ENCODE results near the gene POLA1.

The POLA1 gene

DNA sequence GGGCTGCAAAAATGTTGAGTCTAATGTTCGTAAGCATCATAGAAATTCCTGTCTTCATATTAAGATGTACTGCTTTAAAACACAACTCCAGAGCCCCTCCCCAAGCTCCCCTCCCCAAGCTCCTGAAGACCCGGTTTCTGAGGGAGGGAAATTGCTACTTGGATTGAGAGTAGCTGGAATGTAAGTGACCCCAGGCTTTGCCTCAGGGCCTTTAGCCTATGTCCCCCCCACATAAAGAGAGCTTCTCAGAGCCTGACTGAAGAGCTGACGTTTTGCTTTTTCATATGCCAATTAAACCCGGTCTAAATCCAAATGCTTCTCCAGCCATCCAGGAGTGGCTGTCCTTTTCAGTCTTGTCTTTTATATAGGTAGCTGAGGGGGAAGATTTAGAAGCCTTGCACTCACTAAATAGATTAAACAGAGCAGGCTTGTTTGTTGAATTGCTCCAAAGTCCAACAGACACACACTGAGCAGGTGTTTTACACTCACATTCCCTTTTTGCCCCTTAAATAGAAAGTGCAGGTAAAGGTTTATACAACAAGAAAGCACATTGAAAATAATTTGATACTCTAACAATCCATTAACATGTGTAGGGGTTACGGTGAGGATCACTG lies 302.5 kb downstream of the POLA1 start:
- no peak overlapping the region for H3K9ac ChIP-seq (ENCODE audit: low read length)
- no peaks in the 10 kb centered on the region for H3K27me3 ChIP-seq (ENCODE audit: insufficient read depth, low read length, poor library complexity)
- no peak overlapping the region for H2AK5ac ChIP-seq (ENCODE audit: low read length)
- no peak overlapping the region for H3K18ac ChIP-seq (ENCODE audit: low read length)
- no peaks in the 10 kb centered on the region for H3K36me3 ChIP-seq (ENCODE audit: control insufficient read depth, insufficient read depth, low read length)
- no peak overlapping the region for H4K8ac ChIP-seq (ENCODE audit: low read depth, low read length)
- no peak overlapping the region for H2BK5ac ChIP-seq (ENCODE audit: low read length)
- no peak for DNase-seq
- H2BK120ac ChIP-seq (ENCODE audit: low read depth, low read length): no peak overlapping the region
- H3K27ac ChIP-seq (ENCODE audit: low read depth, low read length): no peak overlapping the region
- H3K4ac ChIP-seq (ENCODE audit: low read depth, low read length): no peak overlapping the region
- WGBS (ENCODE audit: extremely low coverage, insufficient coverage, low lambda C conversion rate): no CpG with 5 or more reads among the region's 5 CpGs
- H4K5ac ChIP-seq (ENCODE audit: low read length): no peak overlapping the region
- no peaks in the 10 kb centered on the region for H3K79me2 ChIP-seq (ENCODE audit: control insufficient read depth, insufficient read depth, low read length)
- no peaks in the 10 kb centered on the region for H3K4me1 ChIP-seq (ENCODE audit: control insufficient read depth, low read depth, low read length)
- H3K56ac ChIP-seq (ENCODE audit: low read length): no peak overlapping the region
- H3K23ac ChIP-seq (ENCODE audit: low read length): no peak overlapping the region
- no peaks in the 10 kb centered on the region for H3K79me1 ChIP-seq (ENCODE audit: low read length)
- no peak overlapping the region for H3K4me3 ChIP-seq (ENCODE audit: low read length)
- H3K4me2 ChIP-seq (ENCODE audit: low read length): no peak overlapping the region
- H2BK15ac ChIP-seq (replicated peaks; ENCODE audit: low read depth): no peak overlapping the region

DNA sequence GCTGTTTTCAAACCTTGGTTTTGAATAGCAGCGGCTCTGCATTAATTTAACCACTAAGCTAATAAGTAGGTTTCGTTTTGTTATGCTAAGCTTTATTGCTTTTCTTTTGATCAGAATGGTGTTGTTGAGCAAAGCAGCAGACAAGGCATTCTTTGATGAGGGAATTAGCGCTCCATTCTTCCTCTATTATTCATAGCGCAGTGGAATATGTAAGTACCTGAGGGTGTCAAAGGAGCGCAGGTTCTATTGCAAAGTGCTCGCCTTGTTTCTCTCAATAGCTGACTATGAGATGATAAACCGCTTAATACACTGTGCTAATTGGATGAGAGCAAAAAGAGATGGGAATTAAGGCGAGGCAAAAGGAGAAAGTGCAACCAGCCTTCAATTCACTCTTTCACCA lies 305.8 kb downstream of the POLA1 start:
- Histone ChIP-seq H3K23ac (ENCODE audit: low read length) (no peak overlapping the region), H4K8ac (ENCODE audit: low read depth, low read length) (no peak overlapping the region), H2BK120ac (ENCODE audit: low read depth, low read length) (no peak overlapping the region), H4K5ac (ENCODE audit: low read length) (no peak overlapping the region), H3K18ac (ENCODE audit: low read length) (no peak overlapping the region), H3K79me2 (ENCODE audit: control insufficient read depth, insufficient read depth, low read length) (no peaks in the 10 kb centered on the region), H3K56ac (ENCODE audit: low read length) (no peak overlapping the region), H3K4me3 (ENCODE audit: low read length) (no peak overlapping the region), H2AK5ac (ENCODE audit: low read length) (no peak overlapping the region), H3K27me3 (ENCODE audit: insufficient read depth, low read length, poor library complexity) (peaks cover 2% of the 10 kb centered on the region), H2BK5ac (ENCODE audit: low read length) (no peak overlapping the region), H3K4me2 (ENCODE audit: low read length) (no peak overlapping the region), H3K4ac (ENCODE audit: low read depth, low read length) (no peak overlapping the region), H3K4me1 (ENCODE audit: control insufficient read depth, low read depth, low read length) (no peaks in the 10 kb centered on the region), H3K36me3 (ENCODE audit: control insufficient read depth, insufficient read depth, low read length) (no peaks in the 10 kb centered on the region), H3K79me1 (ENCODE audit: low read length) (no peaks in the 10 kb centered on the region), H3K27ac (ENCODE audit: low read depth, low read length) (no peak overlapping the region), H2BK15ac (replicated peaks; ENCODE audit: low read depth) (no peak overlapping the region), H3K9ac (ENCODE audit: low read length) (no peak overlapping the region)
- WGBS (ENCODE audit: extremely low coverage, insufficient coverage, low lambda C conversion rate): no CpG with 5 or more reads among the region's 8 CpGs
- DNase-seq: no peak

DNA sequence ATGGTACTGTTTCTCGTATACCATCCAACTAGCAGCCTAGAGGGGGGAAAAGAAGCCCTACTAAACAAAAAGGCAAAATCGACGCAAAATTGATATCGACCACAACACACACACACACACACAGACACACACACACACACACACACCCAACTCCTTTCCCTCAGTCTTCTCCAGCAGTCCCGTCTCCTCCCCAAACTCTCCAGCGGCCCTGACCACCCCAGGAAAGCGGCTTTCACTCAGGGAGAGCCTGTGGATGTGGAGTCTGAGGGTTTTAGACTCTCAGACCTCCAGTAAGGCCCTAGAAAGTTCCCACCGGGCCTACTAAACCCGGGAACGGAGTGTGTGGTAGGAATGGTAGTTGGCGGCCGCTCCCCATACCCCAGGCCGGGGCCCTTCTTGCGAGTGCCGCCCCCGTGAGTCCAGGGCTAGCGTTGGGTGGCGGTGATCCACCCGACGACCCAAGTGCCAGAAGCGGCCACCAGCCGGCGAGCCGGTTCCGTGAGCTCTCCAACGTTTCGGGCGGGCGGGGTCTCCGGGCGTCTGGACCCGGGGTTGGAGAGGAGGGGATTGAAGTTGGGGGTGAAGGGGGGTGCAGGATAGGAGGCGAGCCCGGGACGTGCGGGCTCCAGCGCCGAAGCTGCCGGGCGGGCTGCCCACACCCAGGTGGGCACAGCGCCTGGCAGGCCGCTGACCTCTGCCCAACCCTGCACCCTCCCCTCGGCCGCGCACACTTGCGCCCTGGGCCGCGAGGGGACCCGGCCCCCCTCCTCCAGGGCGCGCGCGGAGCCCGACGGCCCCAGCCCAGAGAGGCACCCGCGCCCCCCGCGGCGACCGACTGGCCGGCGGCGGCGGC lies 308.3 kb downstream of the POLA1 start:
- Histone ChIP-seq H2BK15ac (replicated peaks; ENCODE audit: low read depth) (no peak overlapping the region), H3K4me2 (ENCODE audit: low read length) (no peak overlapping the region), H3K79me2 (ENCODE audit: control insufficient read depth, insufficient read depth, low read length) (no peaks in the 10 kb centered on the region), H3K23ac (ENCODE audit: low read length) (no peak overlapping the region), H3K4me3 (ENCODE audit: low read length) (no peak overlapping the region), H3K27me3 (ENCODE audit: insufficient read depth, low read length, poor library complexity) (peaks cover 27% of the 10 kb centered on the region), H2BK120ac (ENCODE audit: low read depth, low read length) (no peak overlapping the region), H3K18ac (ENCODE audit: low read length) (no peak overlapping the region), H3K4ac (ENCODE audit: low read depth, low read length) (no peak overlapping the region), H3K27ac (ENCODE audit: low read depth, low read length) (no peak overlapping the region), H3K79me1 (ENCODE audit: low read length) (no peaks in the 10 kb centered on the region), H4K8ac (ENCODE audit: low read depth, low read length) (no peak overlapping the region), H3K4me1 (ENCODE audit: control insufficient read depth, low read depth, low read length) (no peaks in the 10 kb centered on the region), H2BK5ac (ENCODE audit: low read length) (no peak overlapping the region), H4K5ac (ENCODE audit: low read length) (no peak overlapping the region), H2AK5ac (ENCODE audit: low read length) (no peak overlapping the region), H3K9ac (ENCODE audit: low read length) (no peak overlapping the region), H3K36me3 (ENCODE audit: control insufficient read depth, insufficient read depth, low read length) (no peaks in the 10 kb centered on the region), H3K56ac (ENCODE audit: low read length) (no peak overlapping the region)
- DNase-seq: no peak
- no CpG with 5 or more reads among the region's 65 CpGs for WGBS (ENCODE audit: extremely low coverage, insufficient coverage, low lambda C conversion rate)

DNA sequence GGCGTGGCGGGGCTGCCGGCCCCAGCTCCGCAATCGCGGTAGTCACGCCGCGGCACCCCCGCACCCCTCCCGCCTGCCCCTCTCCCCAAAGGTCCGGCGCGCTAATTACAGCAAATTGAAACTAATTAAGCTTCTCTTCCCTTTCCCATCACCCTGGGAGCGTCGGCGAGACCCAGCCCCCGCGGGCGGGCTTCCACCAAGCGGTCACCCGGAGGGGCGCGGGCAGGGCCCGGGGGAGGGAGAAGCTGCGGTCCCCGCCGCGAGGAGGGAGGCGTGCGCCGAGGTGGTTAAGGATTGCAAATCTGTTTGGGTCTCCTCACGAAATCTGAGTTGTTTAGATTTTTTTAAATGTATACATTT lies 308.9 kb downstream of the POLA1 start:
- Histone ChIP-seq H3K4me2 (ENCODE audit: low read length) (peak overlapping the region; percentile 30), H3K36me3 (ENCODE audit: control insufficient read depth, insufficient read depth, low read length) (no peaks in the 10 kb centered on the region), H4K5ac (ENCODE audit: low read length) (no peak overlapping the region), H2AK5ac (ENCODE audit: low read length) (no peak overlapping the region), H3K23ac (ENCODE audit: low read length) (no peak overlapping the region), H2BK15ac (replicated peaks; ENCODE audit: low read depth) (no peak overlapping the region), H3K4me3 (ENCODE audit: low read length) (no peak overlapping the region), H2BK120ac (ENCODE audit: low read depth, low read length) (no peak overlapping the region), H3K4me1 (ENCODE audit: control insufficient read depth, low read depth, low read length) (no peaks in the 10 kb centered on the region), H3K79me2 (ENCODE audit: control insufficient read depth, insufficient read depth, low read length) (no peaks in the 10 kb centered on the region), H3K18ac (ENCODE audit: low read length) (no peak overlapping the region), H3K4ac (ENCODE audit: low read depth, low read length) (no peak overlapping the region), H3K27ac (ENCODE audit: low read depth, low read length) (no peak overlapping the region), H4K8ac (ENCODE audit: low read depth, low read length) (no peak overlapping the region), H3K79me1 (ENCODE audit: low read length) (no peaks in the 10 kb centered on the region), H3K27me3 (ENCODE audit: insufficient read depth, low read length, poor library complexity) (peaks cover 32% of the 10 kb centered on the region), H2BK5ac (ENCODE audit: low read length) (no peak overlapping the region), H3K9ac (ENCODE audit: low read length) (no peak overlapping the region), H3K56ac (ENCODE audit: low read length) (no peak overlapping the region)
- no peak for DNase-seq
- no CpG with 5 or more reads among the region's 33 CpGs for WGBS (ENCODE audit: extremely low coverage, insufficient coverage, low lambda C conversion rate)

DNA sequence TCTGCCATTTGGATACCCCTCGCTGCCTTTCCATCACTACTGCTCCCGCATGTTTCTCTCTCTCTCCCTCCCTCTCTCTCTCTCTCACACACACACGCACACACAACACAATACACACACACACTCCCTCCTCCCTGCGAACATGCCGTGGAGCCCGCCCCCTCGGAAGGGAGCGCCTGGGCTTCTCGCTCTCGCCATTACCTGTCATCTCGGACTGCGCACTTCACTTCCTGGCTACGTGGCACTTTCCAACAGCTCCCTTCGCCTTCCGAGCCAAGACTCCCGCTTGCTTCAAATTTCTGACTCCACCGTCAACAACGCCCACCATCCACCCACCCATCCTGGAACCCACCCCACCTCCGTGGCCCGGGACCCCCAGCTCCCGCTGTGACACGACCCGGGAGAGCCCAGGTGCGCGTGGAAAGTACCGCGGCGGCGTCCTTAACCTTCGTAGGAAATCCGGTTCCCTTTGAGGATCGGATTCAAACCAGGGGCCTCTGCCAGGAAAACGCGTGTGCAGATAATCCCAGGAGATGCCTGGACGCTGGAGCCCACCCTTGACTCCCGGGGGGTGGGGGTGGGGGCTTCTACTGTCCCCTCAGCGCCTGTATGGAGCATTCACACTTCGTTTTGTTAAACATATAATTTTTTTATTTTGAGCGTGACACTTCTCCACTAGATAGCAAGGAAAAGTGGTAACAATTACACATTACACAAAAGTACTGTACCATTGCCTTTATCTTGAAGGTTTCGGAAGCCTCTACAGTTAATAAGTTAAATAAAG lies 309.5 kb downstream of the POLA1 start:
- Histone ChIP-seq H2AK5ac (ENCODE audit: low read length) (no peak overlapping the region), H3K4me1 (ENCODE audit: control insufficient read depth, low read depth, low read length) (no peaks in the 10 kb centered on the region), H4K8ac (ENCODE audit: low read depth, low read length) (no peak overlapping the region), H2BK5ac (ENCODE audit: low read length) (no peak overlapping the region), H3K4me2 (ENCODE audit: low read length) (peak overlapping the region; percentile 30), H3K56ac (ENCODE audit: low read length) (no peak overlapping the region), H4K5ac (ENCODE audit: low read length) (no peak overlapping the region), H3K27me3 (ENCODE audit: insufficient read depth, low read length, poor library complexity) (peaks cover 37% of the 10 kb centered on the region), H3K9ac (ENCODE audit: low read length) (no peak overlapping the region), H2BK120ac (ENCODE audit: low read depth, low read length) (no peak overlapping the region), H3K4me3 (ENCODE audit: low read length) (no peak overlapping the region), H3K23ac (ENCODE audit: low read length) (no peak overlapping the region), H3K36me3 (ENCODE audit: control insufficient read depth, insufficient read depth, low read length) (no peaks in the 10 kb centered on the region), H3K27ac (ENCODE audit: low read depth, low read length) (no peak overlapping the region), H3K79me2 (ENCODE audit: control insufficient read depth, insufficient read depth, low read length) (no peaks in the 10 kb centered on the region), H3K4ac (ENCODE audit: low read depth, low read length) (no peak overlapping the region), H3K79me1 (ENCODE audit: low read length) (no peaks in the 10 kb centered on the region), H2BK15ac (replicated peaks; ENCODE audit: low read depth) (no peak overlapping the region), H3K18ac (ENCODE audit: low read length) (no peak overlapping the region)
- peak; percentile 80 for DNase-seq
- no CpG with 5 or more reads among the region's 40 CpGs for WGBS (ENCODE audit: extremely low coverage, insufficient coverage, low lambda C conversion rate)
